Glutamatergic neuron (in vitro differentiated cells): ENCODE results near the gene MOV10L1. TPM values are rescaled to one million over a fixed set of nuclear protein-coding genes. Genes with fewer than 3 reads are reported as not detected.

ENCODE experiments used
- DNase-seq: peaks from one replicate; pipeline ENCODE4 v3.0.0; 2022
- H3K27ac Mint-ChIP-seq: one replicate; pipeline ENCODE4 v1.8.0; 2020; ENCODE audit warnings: mild to moderate bottlenecking, mixed read lengths, inconsistent platforms; ENCODE audit not compliant: unreplicated experiment
- H3K27me3 Mint-ChIP-seq: one replicate; pipeline ENCODE4 v1.8.0; 2020; ENCODE audit warnings: mild to moderate bottlenecking, moderate library complexity, mixed read lengths, inconsistent platforms; ENCODE audit not compliant: unreplicated experiment
- H3K36me3 Mint-ChIP-seq: one replicate; pipeline ENCODE4 v1.8.0; 2020; ENCODE audit warnings: mild to moderate bottlenecking, mixed read lengths, inconsistent platforms; ENCODE audit not compliant: unreplicated experiment
- H3K4me1 Mint-ChIP-seq: one replicate; pipeline ENCODE4 v1.8.0; 2020; ENCODE audit warnings: mild to moderate bottlenecking, low read depth, mixed read lengths, inconsistent platforms; ENCODE audit not compliant: unreplicated experiment
- H3K4me3 Mint-ChIP-seq: one replicate; pipeline ENCODE4 v1.8.0; 2020; ENCODE audit warnings: mild to moderate bottlenecking, mixed read lengths, inconsistent platforms; ENCODE audit not compliant: unreplicated experiment
- H3K9me3 Mint-ChIP-seq: one replicate; pipeline ENCODE4 v1.8.0; 2020; ENCODE audit warnings: mild to moderate bottlenecking, moderate library complexity, mixed read lengths, inconsistent platforms; ENCODE audit not compliant: unreplicated experiment
- total RNA-seq: library from RNA; stranded (reverse); fragmentation: NEBNext Ultra II Directional; extraction: Animal tissue kit (Norgen Biotek cat#: 25700); gene quantifications from one replicate; pipeline ENCODE4 v1.2.1, GENCODE V29; 2021; ENCODE audit not compliant: unreplicated experiment
- TF ChIP-seq, protein P1 (sequence below): fragments of 200-600 bp; sonication (generic); IDR thresholded peaks from one replicate; pipeline ENCODE4 v1.5.0; 2021; ENCODE audit not compliant: partially characterized antibody, unreplicated experiment

Gene MOV10L1
- total RNA-seq, 1 donor from 2014 or later: 0.34 TPM

DNA sequence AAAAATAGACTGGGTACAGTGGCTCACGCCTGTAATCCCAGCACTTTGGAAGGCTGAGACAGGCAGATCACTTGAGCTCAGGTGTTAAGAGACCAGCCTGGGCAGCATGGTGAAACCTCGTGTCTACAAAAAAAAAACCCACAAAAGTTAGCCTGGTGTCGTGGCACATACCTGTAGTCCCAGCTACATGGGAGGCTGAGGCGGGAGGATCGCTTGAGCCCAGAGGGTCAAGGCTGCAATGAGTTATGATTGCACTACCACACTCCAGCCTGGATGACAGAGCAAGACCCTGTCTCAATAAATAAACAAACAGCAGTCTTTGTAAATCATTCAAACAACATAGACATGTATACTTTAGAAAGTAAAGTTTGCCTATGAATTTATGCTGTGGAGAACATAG lies 2.5 kb downstream of the MOV10L1 start:
- DNase-seq: no peak
- Mint-ChIP-seq H3K27ac (no peak overlapping the region), H3K4me1 (no peaks in the 10 kb centered on the region), H3K27me3 (peaks cover 5% of the 10 kb centered on the region), H3K4me3 (no peak overlapping the region), H3K9me3 (peaks cover 6% of the 10 kb centered on the region), H3K36me3 (peaks cover 5% of the 10 kb centered on the region)
- TF ChIP-seq, protein P1, sequence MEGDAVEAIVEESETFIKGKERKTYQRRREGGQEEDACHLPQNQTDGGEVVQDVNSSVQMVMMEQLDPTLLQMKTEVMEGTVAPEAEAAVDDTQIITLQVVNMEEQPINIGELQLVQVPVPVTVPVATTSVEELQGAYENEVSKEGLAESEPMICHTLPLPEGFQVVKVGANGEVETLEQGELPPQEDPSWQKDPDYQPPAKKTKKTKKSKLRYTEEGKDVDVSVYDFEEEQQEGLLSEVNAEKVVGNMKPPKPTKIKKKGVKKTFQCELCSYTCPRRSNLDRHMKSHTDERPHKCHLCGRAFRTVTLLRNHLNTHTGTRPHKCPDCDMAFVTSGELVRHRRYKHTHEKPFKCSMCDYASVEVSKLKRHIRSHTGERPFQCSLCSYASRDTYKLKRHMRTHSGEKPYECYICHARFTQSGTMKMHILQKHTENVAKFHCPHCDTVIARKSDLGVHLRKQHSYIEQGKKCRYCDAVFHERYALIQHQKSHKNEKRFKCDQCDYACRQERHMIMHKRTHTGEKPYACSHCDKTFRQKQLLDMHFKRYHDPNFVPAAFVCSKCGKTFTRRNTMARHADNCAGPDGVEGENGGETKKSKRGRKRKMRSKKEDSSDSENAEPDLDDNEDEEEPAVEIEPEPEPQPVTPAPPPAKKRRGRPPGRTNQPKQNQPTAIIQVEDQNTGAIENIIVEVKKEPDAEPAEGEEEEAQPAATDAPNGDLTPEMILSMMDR: no peak

DNA sequence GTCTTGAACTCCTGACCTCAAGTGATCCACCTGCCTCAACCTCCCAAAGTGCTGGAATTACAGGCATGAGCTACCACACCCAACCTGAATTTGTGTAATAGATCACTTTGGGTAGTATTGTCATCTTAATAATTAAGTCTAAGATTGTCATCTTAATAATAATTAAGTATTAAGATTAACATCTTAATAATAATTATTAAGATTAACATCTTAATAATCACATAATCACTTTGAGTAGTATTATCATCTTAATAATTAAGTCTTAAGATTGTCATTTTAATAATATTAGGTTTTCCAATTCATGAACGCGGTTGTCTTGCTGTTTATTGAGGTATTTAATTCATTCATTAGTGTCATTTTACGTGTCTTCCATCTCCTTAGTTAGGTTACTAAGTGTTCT lies 8.2 kb downstream of the MOV10L1 start:
- Mint-ChIP-seq H3K4me1 (no peaks in the 10 kb centered on the region), H3K36me3 (no peaks in the 10 kb centered on the region), H3K9me3 (no peaks in the 10 kb centered on the region), H3K4me3 (no peak overlapping the region), H3K27me3 (no peaks in the 10 kb centered on the region), H3K27ac (no peak overlapping the region)
- TF ChIP-seq, protein P1: no peak
- DNase-seq: no peak

- Mint-ChIP-seq H3K36me3 (no peaks in the 10 kb centered on the region), H3K27me3 (no peaks in the 10 kb centered on the region), H3K27ac (no peak overlapping the region), H3K4me1 (no peaks in the 10 kb centered on the region), H3K9me3 (peaks cover 2% of the 10 kb centered on the region), H3K4me3 (no peak overlapping the region)
- no peak for DNase-seq
- TF ChIP-seq, protein P1: no peak
These were observed 12.2 kb downstream of the MOV10L1 start for GRCh38 chr22:50101870-50102565.

GRCh38 chr22:50102946-50103345 lies 13.1 kb downstream of the MOV10L1 start:
- Mint-ChIP-seq H3K36me3 (no peaks in the 10 kb centered on the region), H3K9me3 (peaks cover 2% of the 10 kb centered on the region), H3K27ac (no peak overlapping the region), H3K4me1 (no peaks in the 10 kb centered on the region), H3K4me3 (no peak overlapping the region), H3K27me3 (no peaks in the 10 kb centered on the region)
- DNase-seq: no peak
- TF ChIP-seq, protein P1: no peak

DNA sequence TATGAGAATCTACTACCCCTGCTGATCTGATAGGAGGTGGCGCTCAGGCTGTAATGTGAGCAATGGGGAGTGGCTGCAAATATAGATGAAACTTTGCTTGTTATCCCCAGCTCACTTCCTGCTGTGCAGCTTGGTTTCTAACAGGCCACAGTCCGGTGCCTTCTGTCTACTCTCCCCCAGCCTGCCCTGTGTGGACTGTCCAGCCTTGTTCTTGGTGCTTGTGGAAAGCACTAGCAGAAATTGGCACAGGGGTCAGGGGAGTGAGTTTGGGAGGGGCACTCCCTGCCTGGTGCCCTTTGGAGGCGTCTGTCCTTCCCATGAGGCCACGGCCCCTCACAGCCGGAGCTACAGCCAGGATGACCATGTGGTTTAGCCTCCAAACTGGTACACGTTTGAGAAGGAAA lies 14.3 kb downstream of the MOV10L1 start:
- Mint-ChIP-seq H3K9me3 (peaks cover 2% of the 10 kb centered on the region), H3K4me3 (no peak overlapping the region), H3K4me1 (no peaks in the 10 kb centered on the region), H3K36me3 (no peaks in the 10 kb centered on the region), H3K27me3 (no peaks in the 10 kb centered on the region), H3K27ac (no peak overlapping the region)
- TF ChIP-seq, protein P1: no peak
- no peak for DNase-seq
